ENCODE data around the gene NCAM2.

Gene NCAM2

GRCh38 chr21:21028275-21028820 is 30.1 kb downstream of the NCAM2 start:
- no peak for DNase-seq (ENCODE audit: low read depth)

GRCh38 chr21:21029164-21029563 is 31.0 kb downstream of the NCAM2 start:
- no peak for DNase-seq (ENCODE audit: low read depth)

GRCh38 chr21:21030311-21030710 is 32.1 kb downstream of the NCAM2 start:
- no peak for DNase-seq (ENCODE audit: low read depth)

- DNase-seq (ENCODE audit: low read depth): no peak
Measured at GRCh38 chr21:21034036-21034435, 35.8 kb downstream of the NCAM2 start.

- no peak for DNase-seq (ENCODE audit: low read depth)
Measured at GRCh38 chr21:21039624-21040170, 41.5 kb downstream of the NCAM2 start.

- no peak for DNase-seq (ENCODE audit: low read depth)
Measured at GRCh38 chr21:21045518-21045917, 47.3 kb downstream of the NCAM2 start.

GRCh38 chr21:21046063-21046462 is 47.9 kb downstream of the NCAM2 start:
- no peak for DNase-seq (ENCODE audit: low read depth)

GRCh38 chr21:21051109-21052055 is 53.2 kb downstream of the NCAM2 start:
- DNase-seq (ENCODE audit: low read depth): no peak

GRCh38 chr21:21052672-21053071 is 54.5 kb downstream of the NCAM2 start:
- DNase-seq (ENCODE audit: low read depth): no peak

- no peak for DNase-seq (ENCODE audit: low read depth)
Measured at GRCh38 chr21:21057349-21058062, 59.3 kb downstream of the NCAM2 start.

- no peak for DNase-seq (ENCODE audit: low read depth)
Measured at GRCh38 chr21:21063828-21064227, 65.6 kb downstream of the NCAM2 start.

- DNase-seq (ENCODE audit: low read depth): no peak
Measured at GRCh38 chr21:21064353-21064752, 66.1 kb downstream of the NCAM2 start.

- DNase-seq (ENCODE audit: low read depth): no peak
Measured at GRCh38 chr21:21067375-21067774, 69.2 kb downstream of the NCAM2 start.

GRCh38 chr21:21074305-21074704 is 76.1 kb downstream of the NCAM2 start:
- DNase-seq (ENCODE audit: low read depth): no peak

- no peak for DNase-seq (ENCODE audit: low read depth)
Measured at GRCh38 chr21:21076051-21076450, 77.8 kb downstream of the NCAM2 start.

- DNase-seq (ENCODE audit: low read depth): no peak
Measured at GRCh38 chr21:21076491-21076890, 78.3 kb downstream of the NCAM2 start.

GRCh38 chr21:21079646-21080045 is 81.4 kb downstream of the NCAM2 start:
- no peak for DNase-seq (ENCODE audit: low read depth)

- no peak for DNase-seq (ENCODE audit: low read depth)
Measured at GRCh38 chr21:21084179-21084578, 86.0 kb downstream of the NCAM2 start.

GRCh38 chr21:21085206-21085605 is 87.0 kb downstream of the NCAM2 start:
- no peak for DNase-seq (ENCODE audit: low read depth)

GRCh38 chr21:21096956-21097355 is 98.7 kb downstream of the NCAM2 start:
- DNase-seq (ENCODE audit: low read depth): no peak

- no peak for DNase-seq (ENCODE audit: low read depth)
Measured at GRCh38 chr21:21097466-21097865, 99.3 kb downstream of the NCAM2 start.

- no peak for DNase-seq (ENCODE audit: low read depth)
Measured at GRCh38 chr21:21101911-21102310, 103.7 kb downstream of the NCAM2 start.

- no peak for DNase-seq (ENCODE audit: low read depth)
Measured at GRCh38 chr21:21102896-21103295, 104.7 kb downstream of the NCAM2 start.

Data from T follicular helper cell (primary cell).